Measurements from ENCODE around the gene NUF2.
"Not testable (repeated sequence)": the region's sequence is repeated elsewhere in the genome, so short reads cannot be mapped to it uniquely, and the experiment has no call there.

The NUF2 gene

GRCh38 chr1:163337631-163338030 lies 15.9 kb downstream of the NUF2 start:
- DNase-seq, result no peak

GRCh38 chr1:163346326-163346870 lies 24.6 kb downstream of the NUF2 start:
- no peak for DNase-seq

- no peak for DNase-seq
These were observed 25.4 kb downstream of the NUF2 start for GRCh38 chr1:163347106-163347505.

- no peak for DNase-seq
These were observed 30.2 kb downstream of the NUF2 start for GRCh38 chr1:163351912-163352311.

- no peak for DNase-seq
These were observed 35.6 kb downstream of the NUF2 start for GRCh38 chr1:163357378-163357777.

- not testable (repeated sequence) for DNase-seq
These were observed 36.4 kb downstream of the NUF2 start for GRCh38 chr1:163358172-163358571.

GRCh38 chr1:163361123-163361934 lies 39.6 kb downstream of the NUF2 start:
- DNase-seq, result no peak

GRCh38 chr1:163365186-163365585 lies 43.4 kb downstream of the NUF2 start:
- no peak for DNase-seq

GRCh38 chr1:163366555-163366954 lies 44.8 kb downstream of the NUF2 start:
- no peak for DNase-seq

- no peak for DNase-seq
These were observed 46.0 kb downstream of the NUF2 start for GRCh38 chr1:163367721-163368120.

- DNase-seq, result no peak
These were observed 50.8 kb downstream of the NUF2 start for GRCh38 chr1:163372576-163372975.

GRCh38 chr1:163378554-163378953 lies 56.8 kb downstream of the NUF2 start:
- no peak for DNase-seq

GRCh38 chr1:163379801-163380200 lies 58.0 kb downstream of the NUF2 start:
- no peak for DNase-seq

- DNase-seq, result no peak
These were observed 59.9 kb downstream of the NUF2 start for GRCh38 chr1:163381487-163382184.

- no peak for DNase-seq
These were observed 60.6 kb downstream of the NUF2 start for GRCh38 chr1:163382395-163382794.

GRCh38 chr1:163387146-163387545 lies 65.4 kb downstream of the NUF2 start:
- DNase-seq, result no peak

GRCh38 chr1:163388970-163389369 lies 67.2 kb downstream of the NUF2 start:
- no peak for DNase-seq

GRCh38 chr1:163395790-163396189 lies 74.0 kb downstream of the NUF2 start:
- no peak for DNase-seq

GRCh38 chr1:163397451-163398200 lies 75.9 kb downstream of the NUF2 start:
- no peak for DNase-seq

GRCh38 chr1:163399001-163399400 lies 77.2 kb downstream of the NUF2 start:
- no peak for DNase-seq

GRCh38 chr1:163399976-163400601 lies 78.3 kb downstream of the NUF2 start:
- DNase-seq, result no peak

- DNase-seq, result no peak
These were observed 79.5 kb downstream of the NUF2 start for GRCh38 chr1:163401211-163401610.
